Measurements from ENCODE around the gene MT1B.

Gene MT1B

DNA sequence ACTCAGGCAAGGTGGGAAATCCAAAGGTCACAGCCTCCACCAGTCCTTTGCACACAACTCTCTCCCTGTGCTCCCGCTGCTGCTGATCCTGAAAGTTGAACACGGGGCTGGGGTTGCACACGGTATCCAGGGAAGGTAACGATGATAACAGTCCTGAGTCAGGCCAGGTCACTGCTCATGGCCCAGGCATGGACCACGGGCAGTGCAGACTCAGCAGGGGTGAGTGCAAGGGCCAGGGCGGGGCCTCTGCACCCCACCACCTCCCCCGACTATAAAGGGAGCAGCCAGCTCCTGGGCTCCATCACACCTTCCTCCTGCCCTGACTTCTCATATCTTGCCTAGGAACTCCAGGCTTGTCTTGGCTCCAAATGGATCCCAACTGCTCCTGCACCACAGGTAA lies at the start of gene MT1B:
Gene MT1B, plus strand, starts transcription at position 301 of the 400 bp plus-strand sequence. Its CDS starts 68 bp downstream, at position 369.
- FAIRE-seq (no peak), DNase-seq (ENCODE audit: extremely low spot score, insufficient read length, low read depth) (no peak)

DNA sequence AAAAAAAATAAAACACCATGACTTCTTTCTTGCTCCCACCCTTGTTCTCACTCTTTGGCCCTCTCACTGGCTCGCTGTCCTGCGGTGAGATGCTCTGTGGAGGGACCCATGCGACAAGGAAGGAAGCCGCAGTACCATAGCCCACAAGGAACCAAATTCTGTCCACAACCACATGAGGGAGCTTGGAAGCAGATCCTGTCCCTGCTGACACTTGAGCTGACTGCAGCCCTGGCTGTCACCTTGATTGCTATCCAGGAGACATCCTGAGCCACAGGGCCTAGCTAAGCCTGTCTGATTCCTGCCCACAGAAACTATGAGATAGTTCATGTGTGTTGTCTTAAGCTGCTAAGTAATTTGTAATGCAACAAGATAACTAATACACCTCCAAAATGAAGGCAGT lies 48.1 kb upstream of the MT1B start:
- FAIRE-seq (no peak), DNase-seq (ENCODE audit: extremely low spot score, insufficient read length, low read depth) (no peak)

DNA sequence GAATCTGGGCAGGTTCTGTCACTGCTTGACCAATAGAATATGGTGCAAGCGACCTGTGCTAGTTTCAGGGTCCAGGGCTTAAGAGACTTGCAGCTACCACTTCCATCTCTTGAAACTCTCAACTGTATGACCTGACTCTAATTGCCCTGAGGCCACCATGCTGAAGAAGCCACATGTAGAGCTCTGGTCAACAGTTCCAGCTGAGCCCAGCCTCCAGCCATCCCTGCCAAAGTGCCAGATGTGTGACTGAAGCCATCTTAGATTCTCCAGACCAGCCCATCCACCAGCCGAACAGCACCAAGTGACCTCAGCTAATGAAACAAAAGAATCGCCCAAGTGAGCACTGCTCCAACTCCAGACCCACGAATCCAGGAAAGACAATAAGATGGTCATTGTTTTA lies 46.7 kb upstream of the MT1B start:
- FAIRE-seq = no peak
- DNase-seq (ENCODE audit: extremely low spot score, insufficient read length, low read depth) = no peak

DNA sequence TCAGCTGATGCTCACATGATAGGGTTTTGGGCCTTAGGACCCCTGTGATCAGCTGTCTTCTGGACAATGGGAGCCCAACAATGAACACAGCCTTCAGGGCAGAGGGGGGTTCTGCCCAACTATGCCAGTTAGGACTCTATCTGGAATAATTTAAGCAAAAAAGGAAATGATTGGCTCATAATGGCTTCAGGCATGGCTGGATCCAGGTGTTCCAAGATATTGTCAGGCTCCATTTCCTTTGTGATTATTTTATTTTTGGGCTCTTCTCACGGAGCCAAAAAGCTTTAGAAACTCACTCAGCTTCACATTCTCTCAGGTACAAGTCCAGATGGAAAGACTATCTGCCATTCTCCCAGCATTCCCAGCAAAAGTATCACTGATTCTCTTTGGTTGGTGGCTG lies 46.2 kb upstream of the MT1B start:
- DNase-seq (ENCODE audit: extremely low spot score, insufficient read length, low read depth) (no peak), FAIRE-seq (no peak)

DNA sequence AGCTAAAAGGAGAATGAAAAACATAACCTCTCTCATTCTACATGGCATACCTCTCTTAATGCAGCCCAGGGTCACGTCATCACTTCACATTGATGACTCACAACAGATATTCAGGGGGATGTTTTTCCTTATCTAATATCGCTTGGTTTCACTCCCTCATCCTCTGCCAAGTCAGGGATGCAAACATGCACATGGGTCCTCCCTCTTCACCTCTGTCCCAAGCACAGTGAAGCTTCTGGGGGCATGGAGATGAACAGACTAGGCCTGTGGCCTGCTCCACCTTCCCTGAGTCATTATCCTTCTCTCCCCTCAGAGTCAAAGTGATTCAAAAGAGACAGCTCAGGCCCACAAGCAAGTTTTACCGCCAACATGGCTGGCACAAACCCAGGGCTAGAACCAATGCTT lies 45.6 kb upstream of the MT1B start:
- FAIRE-seq (no peak), DNase-seq (ENCODE audit: extremely low spot score, insufficient read length, low read depth) (no peak)

DNA sequence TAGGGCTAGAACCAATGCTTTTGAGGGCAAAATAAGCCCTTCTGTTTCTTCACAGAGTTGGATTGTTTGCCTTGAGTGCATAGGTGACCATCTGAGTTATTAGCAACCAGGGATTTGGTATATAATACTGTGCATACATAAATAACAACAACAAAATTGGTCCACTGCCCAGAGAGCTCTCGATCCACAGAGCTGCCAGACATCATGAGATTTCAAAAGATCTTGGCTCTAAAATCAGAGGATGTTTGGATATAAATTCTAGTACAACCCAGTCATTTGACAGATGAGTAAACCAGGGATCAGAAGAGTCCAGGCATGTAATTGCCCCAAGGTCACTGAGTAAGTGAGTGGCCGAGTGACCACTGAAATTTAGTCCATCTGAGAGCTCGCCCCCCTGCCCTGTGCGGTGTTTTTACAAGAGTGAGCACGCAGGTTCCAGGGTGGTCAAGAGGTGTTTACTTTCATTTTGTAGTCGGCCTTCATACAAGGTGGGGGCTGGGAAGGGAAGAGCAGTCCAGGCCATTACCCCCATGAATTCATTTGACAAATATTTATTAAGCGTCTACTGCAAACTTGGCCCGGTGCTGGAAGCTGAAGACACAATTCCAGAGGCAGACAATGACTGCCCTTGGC lies 45.1 kb upstream of the MT1B start:
- no peak for FAIRE-seq
- no peak for DNase-seq (ENCODE audit: extremely low spot score, insufficient read length, low read depth)

DNA sequence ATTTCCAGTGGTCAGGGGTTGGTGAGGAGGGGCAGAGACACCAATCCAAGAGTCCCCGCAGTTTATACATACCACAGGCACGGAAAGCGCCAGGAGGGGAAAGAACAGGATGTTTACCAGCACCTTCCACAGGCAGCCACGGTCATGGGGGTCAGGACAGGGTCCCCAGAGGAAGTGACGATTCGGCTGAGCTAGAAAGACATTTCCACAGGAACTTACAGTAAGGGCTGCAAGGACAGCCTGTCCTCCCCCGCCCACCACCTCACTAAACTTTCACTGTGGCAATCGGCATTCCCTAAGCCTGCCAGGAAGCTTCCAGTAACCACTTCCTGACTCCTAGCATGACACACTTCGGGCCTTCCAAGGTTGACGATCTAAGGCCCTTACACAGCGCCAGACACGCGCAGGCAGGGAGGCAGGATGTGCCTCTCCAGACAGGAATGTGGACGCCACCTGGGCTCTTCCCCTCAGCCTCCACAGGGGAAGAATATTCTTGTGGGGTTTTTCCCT lies 44.5 kb upstream of the MT1B start:
- no peak for DNase-seq (ENCODE audit: extremely low spot score, insufficient read length, low read depth)
- FAIRE-seq = no peak

DNA sequence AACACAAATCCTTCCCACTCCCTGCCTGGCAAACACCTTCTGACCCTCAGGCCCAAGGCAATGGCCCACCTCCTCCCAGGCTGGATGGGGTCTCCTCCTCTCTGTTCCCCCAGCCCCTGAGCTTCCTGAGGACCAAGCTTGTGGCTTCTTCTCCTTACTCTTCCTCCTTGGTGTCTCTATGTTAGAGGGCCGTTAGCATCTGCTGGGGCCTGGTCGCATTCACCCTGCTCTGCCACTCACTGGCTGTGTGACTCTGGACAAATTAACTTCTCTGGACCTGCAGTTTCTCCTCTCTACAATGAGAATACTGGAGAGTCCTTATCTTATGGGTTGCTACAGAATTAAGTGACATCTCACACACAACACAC lies 44.0 kb upstream of the MT1B start:
- no peak for FAIRE-seq
- DNase-seq (ENCODE audit: extremely low spot score, insufficient read length, low read depth) = no peak

DNA sequence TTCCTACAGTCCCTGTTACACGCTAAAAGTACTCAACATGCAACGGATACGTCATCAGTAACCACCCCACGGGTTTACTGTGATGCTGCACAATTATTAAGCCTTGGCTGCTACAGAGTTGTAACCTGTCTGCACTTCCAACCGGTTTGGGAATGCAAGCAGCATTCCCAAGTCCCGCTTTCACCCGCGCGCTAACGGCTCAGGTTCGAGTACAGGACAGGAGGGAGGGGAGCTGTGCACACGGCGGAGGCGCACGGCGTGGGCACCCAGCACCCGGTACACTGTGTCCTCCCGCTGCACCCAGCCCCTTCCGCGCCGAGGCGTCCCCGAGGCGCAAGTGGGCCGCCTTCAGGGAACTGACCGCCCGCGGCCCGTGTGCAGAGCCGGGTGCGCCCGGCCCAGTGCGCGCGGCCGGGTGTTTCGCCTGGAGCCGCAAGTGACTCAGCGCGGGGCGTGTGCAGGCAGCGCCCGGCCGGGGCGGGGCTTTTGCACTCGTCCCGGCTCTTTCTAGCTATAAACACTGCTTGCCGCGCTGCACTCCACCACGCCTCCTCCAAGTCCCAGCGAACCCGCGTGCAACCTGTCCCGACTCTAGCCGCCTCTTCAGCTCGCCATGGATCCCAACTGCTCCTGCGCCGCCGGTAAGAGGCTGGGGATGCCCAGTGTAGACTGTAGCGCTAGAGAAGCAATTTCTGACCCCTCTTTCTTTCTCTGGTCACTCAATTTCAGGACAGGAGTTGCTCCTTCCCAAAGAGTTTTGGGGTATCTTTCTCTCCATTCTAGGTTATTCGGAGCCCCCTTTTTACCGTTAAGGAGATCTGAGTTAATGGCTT lies 43.4 kb upstream of the MT1B start, which contains the start of gene MT2A:
Gene MT2A, plus strand, starts transcription at position 542 of the 833 bp plus-strand sequence. Its CDS starts 72 bp downstream, at position 614.
- peak; percentile 61 for FAIRE-seq
- peak; percentile 86 for DNase-seq (ENCODE audit: extremely low spot score, insufficient read length, low read depth)

DNA sequence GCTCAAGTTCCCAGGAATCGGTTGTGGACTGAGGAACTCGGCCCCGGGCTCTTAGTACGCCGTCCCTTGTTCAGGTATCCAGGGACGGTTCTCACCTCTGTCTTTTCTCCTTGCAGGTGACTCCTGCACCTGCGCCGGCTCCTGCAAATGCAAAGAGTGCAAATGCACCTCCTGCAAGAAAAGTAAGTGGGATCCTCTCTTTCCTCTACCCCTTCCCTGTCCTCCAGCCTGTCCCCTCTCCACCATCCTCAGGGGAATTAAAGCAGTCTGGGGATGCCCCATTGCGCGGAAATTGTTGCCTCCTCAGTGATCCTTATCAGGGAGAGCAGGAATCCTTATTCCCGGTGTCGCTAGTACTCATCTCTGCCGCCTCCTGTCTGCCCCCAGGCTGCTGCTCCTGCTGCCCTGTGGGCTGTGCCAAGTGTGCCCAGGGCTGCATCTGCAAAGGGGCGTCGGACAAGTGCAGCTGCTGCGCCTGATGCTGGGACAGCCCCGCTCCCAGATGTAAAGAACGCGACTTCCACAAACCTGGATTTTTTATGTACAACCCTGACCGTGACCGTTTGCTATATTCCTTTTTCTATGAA lies 42.7 kb upstream of the MT1B start:
- FAIRE-seq = no peak
- DNase-seq (ENCODE audit: extremely low spot score, insufficient read length, low read depth) = no peak

DNA sequence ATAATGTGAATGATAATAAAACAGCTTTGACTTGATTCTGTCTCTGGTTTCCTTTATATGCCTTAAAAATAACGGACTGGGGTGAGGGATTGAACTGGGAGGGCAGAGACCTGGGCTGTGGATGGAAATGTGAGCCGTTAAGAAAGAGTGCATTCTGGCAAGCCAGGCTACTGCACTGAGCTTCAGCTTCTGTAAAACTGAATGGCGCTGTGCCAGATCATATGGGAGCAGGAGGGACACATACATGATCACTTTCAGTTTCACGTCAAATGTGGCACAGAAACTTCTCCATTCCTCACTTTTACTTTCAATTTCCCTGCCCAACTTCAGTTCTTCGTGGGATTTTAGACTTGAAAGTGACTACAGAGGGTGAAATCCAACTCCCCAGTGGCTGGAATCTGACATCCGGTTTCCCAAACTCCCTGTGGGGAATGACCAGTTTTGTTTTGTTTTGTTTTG lies 42.2 kb upstream of the MT1B start:
- peak; percentile 81 for FAIRE-seq
- peak; percentile 62 for DNase-seq (ENCODE audit: extremely low spot score, insufficient read length, low read depth)

DNA sequence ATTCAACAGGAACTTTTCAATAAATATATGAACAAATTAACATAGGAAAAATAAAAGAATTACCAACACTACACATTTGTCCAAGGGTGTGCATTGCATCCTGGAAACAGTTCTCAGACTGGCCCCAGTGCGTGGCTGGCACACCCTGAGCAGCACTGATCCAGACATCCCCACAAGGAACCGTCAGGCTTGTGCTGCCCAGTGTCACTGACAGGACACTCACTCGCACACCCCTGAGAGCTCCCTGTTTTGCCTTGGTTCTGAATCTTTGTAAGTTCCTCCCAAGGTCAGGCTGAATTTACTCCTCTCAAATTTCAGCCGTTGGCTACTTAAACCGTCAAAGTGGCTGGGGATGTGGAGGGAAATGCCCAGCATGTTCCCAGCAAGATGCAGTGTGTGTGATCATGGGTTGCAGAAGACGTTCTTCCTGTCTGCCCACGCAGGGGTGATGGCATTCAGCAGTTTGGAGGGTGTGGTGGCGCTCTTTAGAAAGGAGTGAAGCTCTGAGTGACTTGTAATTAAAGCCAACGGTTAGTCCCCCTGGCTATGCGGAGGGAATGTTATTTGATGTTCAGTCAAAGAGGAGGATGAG lies 41.6 kb upstream of the MT1B start:
- no peak for DNase-seq (ENCODE audit: extremely low spot score, insufficient read length, low read depth)

DNA sequence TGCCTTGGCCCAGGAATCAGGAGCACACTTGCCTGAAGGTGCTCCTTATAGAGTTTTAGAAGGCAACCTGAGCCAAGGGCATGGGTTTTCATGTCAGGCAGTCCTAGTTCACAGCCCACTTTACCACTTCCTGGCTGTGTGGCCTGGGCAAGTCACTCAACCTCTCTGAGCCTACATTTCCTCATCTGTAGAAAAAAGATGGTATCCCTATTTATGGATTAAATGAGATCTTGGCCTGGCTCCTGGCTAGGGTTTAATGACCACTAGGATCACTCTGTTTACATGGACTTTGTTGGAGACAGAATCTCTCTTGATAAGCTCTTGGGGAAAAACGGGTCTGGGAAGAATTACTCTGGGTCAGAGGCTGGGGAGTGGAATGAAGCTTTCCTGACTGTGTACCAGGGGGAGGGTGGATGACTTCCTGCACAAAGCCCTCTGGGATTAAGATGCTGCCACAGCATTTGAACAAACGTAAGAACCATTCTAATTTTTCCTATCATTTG lies 41.0 kb upstream of the MT1B start:
- FAIRE-seq = no peak
- DNase-seq (ENCODE audit: extremely low spot score, insufficient read length, low read depth) = no peak

More for the DNA sequence above, 41.6 kb upstream of the MT1B start:
- FAIRE-seq = peak; percentile 42

DNA sequence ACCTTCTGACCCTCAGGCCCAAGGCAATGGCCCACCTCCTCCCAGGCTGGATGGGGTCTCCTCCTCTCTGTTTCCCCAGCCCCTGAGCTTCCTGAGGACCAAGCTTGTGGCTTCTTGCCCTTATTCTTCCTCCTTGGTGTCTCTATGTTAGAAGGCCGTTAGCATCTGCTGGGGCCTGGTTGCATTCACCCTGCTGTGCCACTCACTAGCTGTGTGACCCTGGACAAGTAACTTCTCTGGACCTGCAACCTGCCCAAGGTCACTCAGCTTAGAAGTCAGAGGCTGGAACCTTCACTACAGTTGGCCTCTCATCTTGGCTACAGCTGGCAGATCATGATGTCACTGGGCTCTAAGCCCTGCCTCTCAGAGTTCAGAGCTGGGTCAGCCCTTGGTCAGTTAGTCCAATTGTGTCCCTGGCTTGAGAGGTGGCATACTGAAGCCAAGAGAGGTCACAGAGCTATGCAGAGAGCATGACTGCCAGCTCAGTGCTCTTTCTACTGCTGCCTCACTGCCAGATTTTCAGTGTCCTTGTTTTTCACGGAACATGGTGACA lies 40.3 kb upstream of the MT1B start:
- DNase-seq (ENCODE audit: extremely low spot score, insufficient read length, low read depth) = no peak
- no peak for FAIRE-seq

DNA sequence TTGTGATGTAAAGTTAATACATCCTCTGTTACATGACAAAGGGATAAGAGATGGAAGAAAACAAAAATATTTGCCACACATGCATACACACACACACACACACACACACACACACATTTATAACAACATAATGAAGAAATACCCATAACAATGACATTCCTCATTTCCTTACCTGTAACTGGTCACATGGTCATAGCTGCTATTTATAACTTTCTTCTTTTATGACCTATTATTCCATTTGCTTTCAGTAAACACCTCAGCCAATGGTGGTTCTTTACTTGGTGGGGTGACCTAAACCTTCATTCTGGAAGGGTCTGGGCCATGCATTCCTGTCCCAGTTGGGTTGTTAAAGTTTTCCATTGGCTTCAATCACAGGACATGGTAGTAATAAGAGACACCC lies 38.0 kb upstream of the MT1B start:
- FAIRE-seq (no peak), DNase-seq (ENCODE audit: extremely low spot score, insufficient read length, low read depth) (no peak)

DNA sequence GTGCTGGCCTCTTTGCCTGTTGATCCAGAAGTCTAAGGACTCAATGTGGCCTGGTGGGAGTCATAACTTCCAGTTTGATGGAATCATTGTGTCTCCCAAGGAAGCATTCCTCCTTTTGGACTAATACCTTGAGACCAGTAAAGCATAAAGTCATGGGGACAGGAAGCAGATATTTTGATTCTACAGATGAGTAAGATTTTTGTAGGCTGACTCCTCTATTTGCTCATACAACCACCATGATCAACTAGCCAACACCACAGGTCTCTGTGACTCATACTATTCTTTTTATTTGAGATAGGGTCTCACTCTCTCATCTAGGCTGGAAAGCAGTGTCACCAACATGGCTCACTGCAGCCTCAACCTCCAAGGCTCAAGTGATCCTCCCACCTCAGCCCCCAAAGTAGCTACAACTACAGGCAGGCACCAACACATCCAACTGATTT lies 37.1 kb upstream of the MT1B start:
- DNase-seq (ENCODE audit: extremely low spot score, insufficient read length, low read depth) (no peak), FAIRE-seq (no peak)

DNA sequence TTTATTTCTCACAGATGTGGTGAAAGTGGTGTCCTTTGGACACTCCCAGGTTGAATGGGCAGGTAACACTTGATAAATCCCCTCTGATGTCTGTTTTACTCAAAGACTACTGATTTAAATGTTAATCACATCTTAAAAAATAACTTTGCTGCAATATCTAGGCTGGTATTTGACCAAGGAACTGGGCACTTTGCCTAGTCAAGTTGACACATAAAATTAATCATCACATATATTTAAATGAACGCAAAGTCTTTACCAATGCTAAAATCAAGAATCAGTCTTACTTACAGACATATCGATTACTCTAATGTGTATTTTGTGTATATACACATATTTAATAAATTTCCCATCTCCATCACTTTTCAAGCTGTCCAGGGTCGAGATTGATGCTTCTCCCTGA lies 36.3 kb upstream of the MT1B start:
- FAIRE-seq = no peak
- DNase-seq (ENCODE audit: extremely low spot score, insufficient read length, low read depth) = no peak

DNA sequence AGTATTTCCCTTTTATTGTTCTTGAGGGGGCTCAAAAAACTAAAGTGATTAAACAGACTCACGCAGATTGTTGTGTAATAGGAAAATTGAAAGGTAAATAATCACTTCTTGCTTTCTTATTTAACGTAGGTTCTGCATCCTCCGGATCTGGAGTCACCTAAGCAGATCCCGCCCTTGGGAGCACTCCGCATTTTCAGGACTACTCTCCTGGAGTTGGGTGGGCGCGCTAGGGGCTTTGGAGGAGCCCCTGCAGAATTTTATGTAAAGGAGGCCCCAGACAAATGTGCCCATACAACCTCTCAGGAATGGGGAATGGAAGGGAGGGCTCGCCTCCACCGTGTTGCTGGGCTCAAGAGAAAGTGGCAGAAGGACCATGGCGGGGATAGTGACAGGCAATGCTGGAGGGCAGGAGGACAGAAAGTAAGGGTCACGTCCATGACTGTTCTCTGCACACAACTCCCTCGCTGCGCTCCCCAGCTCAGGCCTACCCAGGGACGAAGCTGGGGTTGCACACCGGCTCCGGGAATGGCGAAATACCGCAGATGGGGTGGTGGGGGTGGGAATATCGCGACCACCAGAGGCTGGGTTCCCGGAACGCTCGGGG lies 35.0 kb upstream of the MT1B start:
- DNase-seq (ENCODE audit: extremely low spot score, insufficient read length, low read depth) = no peak
- no peak for FAIRE-seq

DNA sequence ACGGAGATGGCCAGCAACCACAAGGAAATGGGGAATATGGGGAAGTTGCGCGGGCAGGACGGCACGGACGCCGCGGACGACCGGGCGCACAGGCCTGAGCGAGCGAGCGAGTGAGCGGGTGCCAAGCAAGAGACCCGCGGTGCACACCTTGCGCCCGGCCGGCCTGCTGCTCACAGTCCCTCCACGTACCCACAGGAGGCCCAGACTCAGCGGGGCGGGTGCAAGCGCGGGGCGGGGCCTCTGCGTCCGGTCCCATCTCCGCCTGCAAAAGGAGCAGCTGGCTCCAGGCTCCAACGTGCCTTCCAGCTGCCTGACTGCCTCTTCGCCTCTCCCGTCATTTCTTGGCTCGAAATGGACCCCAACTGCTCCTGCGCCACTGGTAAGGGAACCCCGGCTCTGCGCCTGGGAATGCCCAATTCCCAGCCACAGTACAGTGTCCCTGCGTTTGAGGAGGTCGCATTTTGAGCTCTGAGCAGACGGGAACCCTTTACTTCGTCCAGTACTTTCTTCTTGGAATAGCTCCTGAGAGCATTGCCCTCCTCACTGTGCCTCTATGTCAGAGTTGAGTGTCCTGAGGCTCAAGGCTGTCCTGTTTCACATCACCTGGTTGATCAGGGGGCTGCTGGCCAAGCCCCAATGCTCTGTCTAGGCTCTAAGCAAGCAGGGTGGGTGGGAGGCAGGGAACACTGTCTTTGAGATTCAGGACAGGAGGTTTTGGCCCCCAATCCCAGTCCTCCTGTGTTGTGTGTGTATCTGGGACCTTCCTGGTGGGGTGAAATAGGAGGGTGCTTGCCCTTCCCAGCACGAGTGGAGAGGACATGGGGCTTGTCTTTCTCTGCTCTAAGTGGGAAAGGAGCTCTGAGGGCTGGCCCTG lies 34.2 kb upstream of the MT1B start:
- DNase-seq (ENCODE audit: extremely low spot score, insufficient read length, low read depth) (no peak), FAIRE-seq (no peak)
